ENCODE results near the gene ATP6AP1. TPM values are rescaled to one million over a fixed set of nuclear protein-coding genes. Genes with fewer than 3 reads are reported as not detected.
A peak's percentile ranks its signal among the peaks of the same experiment; 100 is the strongest.

The ATP6AP1 gene
- total and polyA plus RNA-seq, 2 of the 13 experiments (the other 11 are each of a cell fraction or from before 2014, with no cell fraction given): 56.7 to 110 TPM

DNA sequence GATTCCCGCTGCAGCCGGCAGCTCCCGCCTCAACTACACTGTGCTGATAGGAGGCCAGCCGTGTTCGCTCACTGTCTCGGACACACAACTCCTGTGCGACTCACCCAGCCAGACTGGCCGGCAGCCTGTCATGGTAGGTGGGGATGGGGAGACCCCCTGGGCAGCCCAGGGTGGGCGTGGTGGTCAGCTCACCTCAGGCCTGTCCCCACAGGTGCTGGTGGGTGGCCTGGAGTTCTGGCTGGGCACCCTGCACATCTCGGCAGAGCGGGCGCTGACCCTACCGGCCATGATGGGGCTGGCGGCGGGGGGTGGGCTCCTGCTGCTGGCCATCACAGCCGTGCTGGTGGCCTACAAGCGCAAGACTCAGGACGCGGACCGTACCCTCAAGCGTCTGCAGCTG, 39.1 kb downstream of the ATP6AP1 start:
- no TSS peak for BruUV-seq (replicated peaks)
- Histone ChIP-seq H4K20me1 (ENCODE audit: insufficient read depth, low read length) (no peaks in the 10 kb centered on the region), H3K36me3 (replicated peaks in 1 of 2; ENCODE audit: control insufficient read depth in 1 of 2, insufficient read depth in 2 of 2, low read length in 2 of 2) (peaks cover 6% of the 10 kb centered on the region in 2 experiments; a peak in 2 of 5 replicates), H3K27me3 (ENCODE audit: control insufficient read depth in 1 of 2, insufficient read depth in 2 of 2, low read length in 2 of 2) (no peaks in the 10 kb centered on the region), H3K27ac (ENCODE audit: extremely low read length, insufficient read depth, low read length) (no peak overlapping the region), H2AFZ (ENCODE audit: low read length) (no peak overlapping the region), H3K4me3 (replicated peaks in 1 of 3; ENCODE audit: insufficient read depth in 1 of 3, low read depth in 2 of 3, low read length in 3 of 3) (no peak overlapping the region), H3K4me1 (ENCODE audit: insufficient read depth, low read length) (peaks cover 12% of the 10 kb centered on the region; the same call in 1 of the 2 replicates), H3K9me3 (ENCODE audit: low read length) (no peaks in the 10 kb centered on the region), H3K4me2 (ENCODE audit: low read depth, low read length) (no peak overlapping the region), H3K9ac (ENCODE audit: insufficient read depth, low read depth, low read length) (no peak overlapping the region), H3K79me2 (ENCODE audit: insufficient read depth, low read length) (no peaks in the 10 kb centered on the region)
- ChIA-PET CTCF (ENCODE audit: low intra/inter-chr PET ratio, low total read pairs) (no interaction called here), POLR2A (interaction anchor here (0.5 kb wide), 1 partner anchor 72 kb away, joined by 3 read pairs; no protein-coding TSS in a partner anchor)
- no peak for DNase-seq (ENCODE audit: low spot score)
- in situ Hi-C loops (cut with HindIII; ENCODE audit: extremely low pct_ligation_motif_present, low pct_unique_long_range_greater_than_20kb): no loop called here
- FAIRE-seq: no peak
- no CpG with 5 or more reads among the region's 21 CpGs for WGBS (ENCODE audit: low lambda C conversion rate)
- TF ChIP-seq TCF12 (IDR thresholded peaks at IDR 0.05) (no peak), TCF12 (CRISPR knock-in tag; IDR thresholded peaks at IDR 0.05) (no peak), RBFOX2 (IDR thresholded peaks at IDR 0.05; ENCODE audit: low read depth, low read length) (peak; percentile 43; the same call in 1 of the 2 replicates), ZNF510 (CRISPR knock-in tag; IDR thresholded peaks at IDR 0.05; ENCODE audit: low read depth) (no peak)
- intact Hi-C loops (cut with micrococcal nuclease; ENCODE audit: unreplicated experiment): no loop called here
- no peak for ATAC-seq

DNA sequence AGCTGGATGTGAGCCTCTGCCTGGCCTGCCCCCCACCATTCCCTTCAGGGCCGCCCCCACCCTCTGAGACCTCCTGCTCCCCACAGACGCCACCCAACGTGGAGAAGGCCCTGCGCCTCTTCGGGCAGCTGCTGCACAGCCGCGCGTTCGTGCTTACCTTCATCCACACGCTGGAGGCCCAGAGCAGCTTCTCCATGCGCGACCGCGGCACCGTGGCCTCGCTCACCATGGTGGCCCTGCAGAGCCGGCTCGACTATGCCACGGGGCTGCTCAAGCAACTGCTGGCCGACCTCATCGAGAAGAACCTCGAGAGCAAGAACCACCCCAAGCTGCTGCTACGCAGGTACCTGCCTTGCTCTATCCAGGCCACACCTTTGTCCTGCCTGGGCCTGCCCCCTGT, 39.7 kb downstream of the ATP6AP1 start:
- Histone ChIP-seq H3K27me3 (ENCODE audit: control insufficient read depth in 1 of 2, insufficient read depth in 2 of 2, low read length in 2 of 2) (no peaks in the 10 kb centered on the region), H3K9me3 (ENCODE audit: low read length) (no peaks in the 10 kb centered on the region), H3K4me2 (ENCODE audit: low read depth, low read length) (no peak overlapping the region), H2AFZ (ENCODE audit: low read length) (no peak overlapping the region), H3K4me1 (ENCODE audit: insufficient read depth, low read length) (peaks cover 12% of the 10 kb centered on the region; the same call in 1 of the 2 replicates), H3K36me3 (replicated peaks in 1 of 2; ENCODE audit: control insufficient read depth in 1 of 2, insufficient read depth in 2 of 2, low read length in 2 of 2) (peaks cover 5 to 6% of the 10 kb centered on the region in 2 experiments; a peak in 2 of 5 replicates), H3K4me3 (replicated peaks in 1 of 3; ENCODE audit: insufficient read depth in 1 of 3, low read depth in 2 of 3, low read length in 3 of 3) (no peak overlapping the region), H4K20me1 (ENCODE audit: insufficient read depth, low read length) (no peaks in the 10 kb centered on the region), H3K9ac (ENCODE audit: insufficient read depth, low read depth, low read length) (no peak overlapping the region), H3K27ac (ENCODE audit: extremely low read length, insufficient read depth, low read length) (no peak overlapping the region), H3K79me2 (ENCODE audit: insufficient read depth, low read length) (no peaks in the 10 kb centered on the region)
- ATAC-seq (no peak), FAIRE-seq (no peak), DNase-seq (ENCODE audit: low spot score) (no peak)
- BruUV-seq (replicated peaks): no TSS peak
- intact Hi-C loops (cut with micrococcal nuclease; ENCODE audit: unreplicated experiment): no loop called here
- CTCF ChIA-PET (ENCODE audit: low intra/inter-chr PET ratio, low total read pairs): no interaction called here
- in situ Hi-C loops (cut with HindIII; ENCODE audit: extremely low pct_ligation_motif_present, low pct_unique_long_range_greater_than_20kb): no loop called here
- POLR2A ChIA-PET: no interaction called here
- WGBS (ENCODE audit: low lambda C conversion rate): 100% methylated on average over 4 of the region's 23 CpGs
- TF ChIP-seq ZNF253 (CRISPR knock-in tag; IDR thresholded peaks at IDR 0.05; ENCODE audit: borderline replicate concordance): no peak
- no peak for TF ChIP-seq SMARCE1 (IDR thresholded peaks at IDR 0.05; ENCODE audit: borderline replicate concordance)
- TF ChIP-seq ZBTB38 (CRISPR knock-in tag; IDR thresholded peaks at IDR 0.05): no peak
- TF ChIP-seq HNRNPK (IDR thresholded peaks at IDR 0.05; ENCODE audit: low read depth, low read length, poor library complexity, severe bottlenecking): no peak
- no peak for TF ChIP-seq ZNF510 (CRISPR knock-in tag; IDR thresholded peaks at IDR 0.05; ENCODE audit: low read depth)
- TF ChIP-seq ZNF891 (CRISPR knock-in tag; IDR thresholded peaks at IDR 0.05): no peak
- TF ChIP-seq ARID2 (CRISPR knock-in tag; IDR thresholded peaks at IDR 0.05; ENCODE audit: borderline replicate concordance): no peak
- TF ChIP-seq, protein P1, sequence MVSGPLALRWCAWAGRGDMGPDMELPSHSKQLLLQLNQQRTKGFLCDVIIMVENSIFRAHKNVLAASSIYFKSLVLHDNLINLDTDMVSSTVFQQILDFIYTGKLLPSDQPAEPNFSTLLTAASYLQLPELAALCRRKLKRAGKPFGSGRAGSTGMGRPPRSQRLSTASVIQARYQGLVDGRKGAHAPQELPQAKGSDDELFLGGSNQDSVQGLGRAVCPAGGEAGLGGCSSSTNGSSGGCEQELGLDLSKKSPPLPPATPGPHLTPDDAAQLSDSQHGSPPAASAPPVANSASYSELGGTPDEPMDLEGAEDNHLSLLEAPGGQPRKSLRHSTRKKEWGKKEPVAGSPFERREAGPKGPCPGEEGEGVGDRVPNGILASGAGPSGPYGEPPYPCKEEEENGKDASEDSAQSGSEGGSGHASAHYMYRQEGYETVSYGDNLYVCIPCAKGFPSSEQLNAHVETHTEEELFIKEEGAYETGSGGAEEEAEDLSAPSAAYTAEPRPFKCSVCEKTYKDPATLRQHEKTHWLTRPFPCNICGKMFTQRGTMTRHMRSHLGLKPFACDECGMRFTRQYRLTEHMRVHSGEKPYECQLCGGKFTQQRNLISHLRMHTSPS (CRISPR knock-in tag; IDR thresholded peaks at IDR 0.05; ENCODE audit: low read depth): no peak
- no peak for TF ChIP-seq TBX3 (IDR thresholded peaks at IDR 0.05; ENCODE audit: borderline replicate concordance)
- TF ChIP-seq ZNF883 (CRISPR knock-in tag; IDR thresholded peaks at IDR 0.05; ENCODE audit: not compliant biosample characterization): no peak
- TF ChIP-seq ESRRA (CRISPR knock-in tag; IDR thresholded peaks at IDR 0.05; ENCODE audit: low read depth): no peak
- TF ChIP-seq ZNF350 (CRISPR knock-in tag; IDR thresholded peaks at IDR 0.05; ENCODE audit: borderline replicate concordance, low read depth): no peak
- TF ChIP-seq, protein P2, sequence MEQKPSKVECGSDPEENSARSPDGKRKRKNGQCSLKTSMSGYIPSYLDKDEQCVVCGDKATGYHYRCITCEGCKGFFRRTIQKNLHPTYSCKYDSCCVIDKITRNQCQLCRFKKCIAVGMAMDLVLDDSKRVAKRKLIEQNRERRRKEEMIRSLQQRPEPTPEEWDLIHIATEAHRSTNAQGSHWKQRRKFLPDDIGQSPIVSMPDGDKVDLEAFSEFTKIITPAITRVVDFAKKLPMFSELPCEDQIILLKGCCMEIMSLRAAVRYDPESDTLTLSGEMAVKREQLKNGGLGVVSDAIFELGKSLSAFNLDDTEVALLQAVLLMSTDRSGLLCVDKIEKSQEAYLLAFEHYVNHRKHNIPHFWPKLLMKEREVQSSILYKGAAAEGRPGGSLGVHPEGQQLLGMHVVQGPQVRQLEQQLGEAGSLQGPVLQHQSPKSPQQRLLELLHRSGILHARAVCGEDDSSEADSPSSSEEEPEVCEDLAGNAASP (CRISPR knock-in tag; IDR thresholded peaks at IDR 0.05; ENCODE audit: borderline replicate concordance): no peak
